HepG2 (cell line): ENCODE data around the gene ARMC5. TPM values are rescaled to one million over a fixed set of nuclear protein-coding genes. Genes with fewer than 3 reads are reported as not detected.

ENCODE experiments used
- BCL3 ChIP-seq: sonication (generic); formaldehyde crosslinking; IDR thresholded peaks from 2 replicates; pipeline ENCODE4 v1.5.1; 2020; ENCODE audit warnings: mild to moderate bottlenecking, missing genetic modification reagents, moderate library complexity
- BHLHE40 ChIP-seq: IDR thresholded peaks from 2 replicates; pipeline ENCODE4 v1.6.1; 2011; ENCODE audit warnings: low read length, improper control_type of control experiment
- HINFP ChIP-seq: sonication (generic); formaldehyde crosslinking; IDR thresholded peaks from 2 replicates; pipeline ENCODE4 v1.4.0; 2020; ENCODE audit warnings: low read depth, mild to moderate bottlenecking, missing genetic modification reagents
- HOXA3 ChIP-seq: sonication (generic); formaldehyde crosslinking; IDR thresholded peaks from 2 replicates; pipeline ENCODE4 v1.5.0; 2020; ENCODE audit warnings: missing genetic modification reagents
- KAT8 ChIP-seq: IDR thresholded peaks from 2 replicates; pipeline ENCODE4 v1.6.1; 2016; ENCODE audit warnings: missing genetic modification reagents, missing compliant biosample characterization
- KLF15 ChIP-seq: sonication (generic); formaldehyde crosslinking; IDR thresholded peaks from 2 replicates; pipeline ENCODE4 v1.8.1; 2023; ENCODE audit warnings: borderline replicate concordance, mild to moderate bottlenecking, inconsistent platforms, missing genetic modification reagents, mixed read lengths
- NFE2L1 ChIP-seq: sonication (generic); formaldehyde crosslinking; IDR thresholded peaks from 2 replicates; pipeline ENCODE4 v1.4.0; 2020; ENCODE audit warnings: missing genetic modification reagents, mild to moderate bottlenecking, borderline replicate concordance
- PHF5A ChIP-seq: IDR thresholded peaks from one replicate; pipeline ENCODE4 v1.6.1; 2018; ENCODE audit warnings: low read depth, missing genetic modification reagents; ENCODE audit not compliant: unreplicated experiment
- PLSCR1 ChIP-seq: sonication (generic); formaldehyde crosslinking; IDR thresholded peaks from 2 replicates; pipeline ENCODE4 v1.5.0; 2020; ENCODE audit warnings: missing genetic modification reagents, mild to moderate bottlenecking, borderline replicate concordance
- RXRA ChIP-seq: sonication (generic); formaldehyde crosslinking; IDR thresholded peaks from 2 replicates; pipeline ENCODE4 v1.5.1; 2020; ENCODE audit warnings: missing genetic modification reagents
- TP53 ChIP-seq: sonication (generic); formaldehyde crosslinking; conservative IDR thresholded peaks from 2 replicates; pipeline ENCODE4 v1.4.0; 2020; ENCODE audit warnings: missing genetic modification reagents
- ZEB1 ChIP-seq: IDR thresholded peaks from 2 replicates; pipeline ENCODE4 v1.6.1; 2012; ENCODE audit warnings: mild to moderate bottlenecking, low read depth, inconsistent platforms; ENCODE audit not compliant: insufficient replicate concordance
- ZIK1 ChIP-seq: sonication (generic); formaldehyde crosslinking; IDR thresholded peaks from 2 replicates; pipeline ENCODE4 v1.5.0; 2020; ENCODE audit warnings: mild to moderate bottlenecking, low read depth, missing genetic modification reagents, borderline replicate concordance
- ZMAT5 ChIP-seq: sonication (generic); formaldehyde crosslinking; IDR thresholded peaks from 2 replicates; pipeline ENCODE4 v1.5.0; 2020; ENCODE audit warnings: mild to moderate bottlenecking, low read depth, missing genetic modification reagents, borderline replicate concordance
- ZNF276 ChIP-seq: sonication (generic); formaldehyde crosslinking; IDR thresholded peaks from 2 replicates; pipeline ENCODE4 v1.4.0; 2020; ENCODE audit warnings: mild to moderate bottlenecking, low read depth, missing genetic modification reagents
- ZNF446 ChIP-seq: sonication (generic); formaldehyde crosslinking; IDR thresholded peaks from 2 replicates; pipeline ENCODE4 v1.5.0; 2020; ENCODE audit warnings: mild to moderate bottlenecking, missing genetic modification reagents
- ZNF468 ChIP-seq: sonication (generic); formaldehyde crosslinking; IDR thresholded peaks from 2 replicates; pipeline ENCODE4 v1.8.0; 2022; ENCODE audit warnings: mild to moderate bottlenecking, moderate library complexity, missing genetic modification reagents
- ZNF639 ChIP-seq: conservative IDR thresholded peaks from 2 replicates; pipeline ENCODE4 v1.6.1; 2018; ENCODE audit warnings: missing genetic modification reagents
- ZNF660 ChIP-seq: sonication (generic); formaldehyde crosslinking; IDR thresholded peaks from 2 replicates; pipeline ENCODE4 v1.5.1; 2020; ENCODE audit warnings: mild to moderate bottlenecking, low read depth, missing genetic modification reagents, borderline replicate concordance
- ZNF781 ChIP-seq: sonication (generic); formaldehyde crosslinking; IDR thresholded peaks from 2 replicates; pipeline ENCODE4 v1.5.1; 2020; ENCODE audit warnings: borderline replicate concordance, mild to moderate bottlenecking, missing genetic modification reagents; ENCODE audit errors: not compliant biosample characterization
- polyA plus RNA-seq, 8 experiments: library from polyadenylated mRNA; depleted of rRNA in 3 of 8; stranded (reverse) in 7 of 8; unstranded in 1 of 8; fragments of >200 nt; fragmentation: Illumina TruSeq in 4 of 8; extraction: Trizol in 4 of 8; gene quantifications; 2 replicates each; pipeline versions ENCODE4 v1.2.1 to v1.2.3, GENCODE V29; 2011 to 2016; ENCODE audit warnings: low read depth in 4 of 8, missing spikeins in 1 of 8, mixed read lengths in 1 of 8; ENCODE audit not compliant: insufficient read depth in 1 of 8
- total RNA-seq, 5 experiments: library from RNA; depleted of rRNA; stranded (reverse); fragments of >200 nt; fragmentation: Illumina TruSeq; extraction: Trizol; gene quantifications; 2 replicates each; pipeline ENCODE4 v1.2.3, GENCODE V29; 2016; ENCODE audit warnings: low read depth in 1 of 5

ARMC5 gene
- total and polyA plus RNA-seq, 2 of the 13 experiments (the other 11 are each of a cell fraction or from before 2014, with no cell fraction given): 10.8 to 22.3 TPM

GRCh38 chr16:31477220-31478216 lies 18.2 kb downstream of the ARMC5 start (continued):
- TF ChIP-seq ZNF276 (CRISPR knock-in tag) (peak; percentile 22; the same call in 1 of the 2 replicates), KLF15 (CRISPR knock-in tag) (peak; percentile 81; the same call in 1 of the 2 replicates), HINFP (CRISPR knock-in tag) (0 out of 2 replicates have a peak, but pooled peaks have one; percentile 42), RXRA (CRISPR knock-in tag) (peak; percentile 95), ZEB1 (peak; percentile 78), ZIK1 (no peak), BCL3 (CRISPR knock-in tag) (peak; percentile 90), ZNF639 (CRISPR knock-in tag) (no peak; the same call in 1 of the 2 replicates), BHLHE40 (peak; percentile 25; the same call in 1 of the 2 replicates), ZNF781 (peak; percentile 40), KAT8 (CRISPR knock-in tag) (peak; percentile 83), NFE2L1 (CRISPR knock-in tag) (peak; percentile 65; the same call in 1 of the 2 replicates), TP53 (0 out of 2 replicates have a peak, but pooled peaks have one; percentile 48), ZNF446 (no peak), ZNF660 (CRISPR knock-in tag) (peak; percentile 28; the same call in 1 of the 2 replicates), ZMAT5 (no peak), HOXA3 (CRISPR knock-in tag) (peak; percentile 55), PLSCR1 (CRISPR knock-in tag) (no peak), ZNF468 (CRISPR knock-in tag) (no peak), PHF5A (CRISPR knock-in tag) (peak; percentile 50)
